K562 (cell line): ENCODE data around the gene NLGN2. TPM values are rescaled to one million over a fixed set of nuclear protein-coding genes. Genes with fewer than 3 reads are reported as not detected.

Source experiments
- ATAC-seq: fragments of 200-7000 bp; cut with Tn5 transposase; 3 replicates; pipeline ENCODE4 v1.9.1; 2020; ENCODE audit warnings: moderate library complexity
- BruUV-seq: library from RNA; stranded (reverse); fragments of 400-500 nt; replicated peaks from 2 replicates; lab custom pipeline; 2021; lab: Mats Ljungman, UMichigan
- CTCF ChIA-PET: fragments of 300-600 bp; formaldehyde crosslinking; extraction: SDS; loops from one replicate; lab custom pipeline; 2021; ENCODE audit warnings: low intra/inter-chr PET ratio; lab: Yijun Ruan, JAX
- POLR2A ChIA-PET: fragments of 300-600, 350-650 bp; sonication (Branson Sonifier 250); formaldehyde crosslinking; extraction: SDS; loops from one replicate; lab custom pipeline; 2021; ENCODE audit warnings: antibody characterized with exemption, inconsistent platforms; lab: Yijun Ruan, JAX
- DNase-seq, 4 experiments: peaks; one replicate each; pipeline versions ENCODE4 v3.0.0 to v3.0.0-alpha.2; 2011 to 2018; ENCODE audit warnings: low spot score in 3 of 4, mixed read lengths in 3 of 4; ENCODE audit errors: extremely low read depth in 1 of 4
- FAIRE-seq: peaks from 2 replicates; lab custom pipeline; 2011; peaks lifted over from hg19 to GRCh38; lab: Jason Lieb, UNC
- H2AFZ ChIP-seq: 2 replicates; pipeline ENCODE4 v1.6.0; 2011; ENCODE audit warnings: low read depth, low read length, control low read depth, inconsistent platforms
- H3K27ac ChIP-seq: fragments of 200-600 bp; 3 replicates; pipeline ENCODE4 v1.8.0; 2011; ENCODE audit warnings: low read depth, mild to moderate bottlenecking, control low read depth, inconsistent platforms, low read length, moderate library complexity, mixed read lengths; ENCODE audit errors: extremely low read depth
- H3K27me3 ChIP-seq, 2 experiments: fragments of 300-600 bp in 1 of 2; 2 replicates in 1 of 2; 3 replicates in 1 of 2; pipeline versions ENCODE4 v1.6.0 to v1.8.0; 2011; ENCODE audit warnings: inconsistent platforms in 2 of 2, low read length in 2 of 2, mild to moderate bottlenecking in 1 of 2, mixed read lengths in 1 of 2, moderate library complexity in 1 of 2; ENCODE audit not compliant: control insufficient read depth in 2 of 2, insufficient read depth in 2 of 2
- H3K36me3 ChIP-seq: fragments of 300-600 bp; 3 replicates; pipeline ENCODE4 v1.8.0; 2011; ENCODE audit warnings: mild to moderate bottlenecking, low read length, inconsistent platforms; ENCODE audit not compliant: control insufficient read depth, insufficient read depth
- H3K4me1 ChIP-seq, 2 experiments: fragments of 200-600 bp in 1 of 2; replicated peaks in 1 of 2; 2 replicates in 1 of 2; 3 replicates in 1 of 2; pipeline versions ENCODE4 v1.5.1 to v1.8.0; 2011; ENCODE audit warnings: inconsistent platforms in 2 of 2, low read length in 2 of 2, mild to moderate bottlenecking in 1 of 2, mixed read lengths in 1 of 2, moderate library complexity in 1 of 2; ENCODE audit not compliant: control insufficient read depth in 2 of 2, insufficient read depth in 2 of 2
- H3K4me2 ChIP-seq: 2 replicates; pipeline ENCODE4 v1.6.1; 2011; ENCODE audit warnings: low read length, control low read depth, inconsistent platforms, mixed read lengths; ENCODE audit not compliant: insufficient read depth
- H3K4me3 ChIP-seq: fragments of 200-600 bp; sonication (generic), shearing (Covaris generic); 2 replicates; pipeline ENCODE4 v1.5.1; 2016; ENCODE audit warnings: control low read depth, inconsistent platforms
- H3K79me2 ChIP-seq: fragments of 200-600 bp; 3 replicates; pipeline ENCODE4 v1.8.0; 2011; ENCODE audit warnings: low read length, inconsistent platforms; ENCODE audit not compliant: control insufficient read depth, insufficient read depth
- H3K9ac ChIP-seq, 2 experiments: 2 replicates each; pipeline versions ENCODE4 v1.6.0 to v1.6.1; 2011; ENCODE audit warnings: low read depth in 2 of 2, low read length in 2 of 2, control low read depth in 1 of 2, inconsistent platforms in 1 of 2, mild to moderate bottlenecking in 1 of 2, mixed read lengths in 1 of 2; ENCODE audit not compliant: insufficient read depth in 1 of 2
- H3K9me1 ChIP-seq: one replicate; pipeline ENCODE4 v1.6.0; 2011; ENCODE audit warnings: inconsistent platforms, mild to moderate bottlenecking, low read length, moderate library complexity; ENCODE audit not compliant: control insufficient read depth, insufficient read depth
- H3K9me3 ChIP-seq: replicated peaks from 2 replicates; pipeline ENCODE4 v1.5.1; 2011; ENCODE audit warnings: low read depth, low read length, inconsistent platforms; ENCODE audit not compliant: control insufficient read depth, insufficient read depth
- H4K20me1 ChIP-seq: replicated peaks from 2 replicates; pipeline ENCODE4 v1.6.1; 2011; ENCODE audit warnings: low read length, inconsistent platforms, mixed read lengths; ENCODE audit not compliant: control insufficient read depth, insufficient read depth
- MYNN ChIP-seq, 2 experiments: sonication (generic); formaldehyde crosslinking in 1 of 2; IDR thresholded peaks; 2 replicates each; pipeline versions ENCODE4 v1.5.0 to v1.6.1; 2016 to 2020; ENCODE audit warnings: antibody characterized with exemption in 1 of 2, missing genetic modification reagents in 1 of 2
- RFX1 ChIP-seq: fragments of 450-650 bp; IDR thresholded peaks from 2 replicates; pipeline ENCODE4 v1.6.1; 2016; ENCODE audit warnings: mild to moderate bottlenecking, moderate library complexity
- ZNF583 ChIP-seq: fragments of 250-450 bp; sonication (Bioruptor Pico); IDR thresholded peaks from 2 replicates; pipeline ENCODE4 v1.4.0; 2020
- ZNF695 ChIP-seq: fragments of 450-650 bp; formaldehyde crosslinking; IDR thresholded peaks from 2 replicates; pipeline ENCODE4 v1.4.0; 2020; ENCODE audit warnings: mild to moderate bottlenecking, moderate library complexity
- WGBS: fragments of 100-300 bp; shearing (Covaris generic); methylation state at CpG from one replicate; pipeline ENCODE4 v1.1.6; 2016; ENCODE audit warnings: low coverage, mixed read lengths; ENCODE audit not compliant: insufficient coverage; ENCODE audit errors: missing lambda C conversion rate; 5-methylcytosine and 5-hydroxymethylcytosine counted together
- in situ Hi-C: fragments of 300-500 bp; cut with MboI; formaldehyde crosslinking; loops from 4 replicates; pipeline ENCODE4 v1.15.0; 2018; ENCODE audit warnings: inconsistent platforms, mixed read lengths
- intact Hi-C: fragments of 100-400 bp; cut with micrococcal nuclease; formaldehyde crosslinking; loops from 2 replicates; pipeline ENCODE4 v1.14.2; 2022
- polyA plus RNA-seq, 8 experiments: library from polyadenylated mRNA; depleted of rRNA in 4 of 8; stranded (reverse) in 5 of 8; unstranded in 3 of 8; fragments of >200 nt; fragmentation: Nextera tagmentation in 2 of 8; fragmentation: Illumina TruSeq in 1 of 8; extraction: Ambion mirVana in 2 of 8; extraction: Trizol in 1 of 8; gene quantifications; 2 replicates each; pipeline versions ENCODE4 v1.2.1 to v1.2.3, GENCODE V29; 2011 to 2014; ENCODE audit warnings: inconsistent platforms in 1 of 8, missing spikeins in 1 of 8
- total RNA-seq, 7 experiments: library from RNA; depleted of rRNA in 6 of 7; stranded (reverse); fragments of >200 nt in 6 of 7; fragmentation: Illumina TruSeq in 2 of 7; extraction: Trizol in 2 of 7; gene quantifications; 2 replicates each; pipeline versions ENCODE4 v1.2.1 to v1.2.3, GENCODE V29; 2011 to 2021; ENCODE audit warnings: low replicate concordance in 1 of 7
- TF ChIP-seq, protein P1 (sequence below), 2 experiments: IDR thresholded peaks in 1 of 2; conservative IDR thresholded peaks in 1 of 2; 2 replicates each; pipeline ENCODE4 v1.6.1; 2016; ENCODE audit warnings: low read depth in 2 of 2, mild to moderate bottlenecking in 1 of 2, missing compliant biosample characterization in 1 of 2, missing genetic modification characterization in 1 of 2, moderate library complexity in 1 of 2

The NLGN2 gene
- total and polyA plus RNA-seq, 9 of the 15 experiments (the other 6 are each of a cell fraction or from before 2014, with no cell fraction given), result 0.11 to 7.8 (median 0.77) TPM

DNA sequence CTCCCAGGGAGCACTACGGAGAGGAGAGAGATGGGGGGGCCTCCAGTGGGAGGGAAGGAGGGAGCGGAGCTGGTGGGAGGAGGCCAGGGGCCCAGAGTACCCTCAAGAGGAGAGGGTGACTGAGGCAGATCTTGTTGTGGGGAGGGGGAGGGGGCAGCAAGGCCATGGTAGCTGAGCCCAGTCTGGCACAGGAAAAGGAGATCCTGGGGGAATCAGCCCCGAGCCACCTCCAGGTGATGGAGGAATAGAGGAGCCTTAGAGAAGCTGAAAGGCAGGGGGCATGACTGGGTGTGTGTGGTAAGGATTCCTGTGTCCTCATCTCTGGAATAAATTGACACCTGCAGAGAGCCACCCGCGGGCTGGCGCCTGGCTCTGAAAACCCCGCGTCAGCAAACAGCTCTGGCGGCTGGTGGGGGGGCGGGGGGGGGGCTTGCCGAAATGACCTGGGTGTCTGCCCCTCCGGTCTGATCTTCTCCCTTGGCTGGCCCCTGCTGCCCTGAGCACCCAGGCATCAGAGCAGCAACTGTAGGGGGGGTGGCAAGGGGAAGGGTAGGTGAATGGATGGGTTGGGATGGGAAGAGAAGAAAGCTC is 1.3 kb upstream of the NLGN2 start (continued):
- TF ChIP-seq, protein P1, sequence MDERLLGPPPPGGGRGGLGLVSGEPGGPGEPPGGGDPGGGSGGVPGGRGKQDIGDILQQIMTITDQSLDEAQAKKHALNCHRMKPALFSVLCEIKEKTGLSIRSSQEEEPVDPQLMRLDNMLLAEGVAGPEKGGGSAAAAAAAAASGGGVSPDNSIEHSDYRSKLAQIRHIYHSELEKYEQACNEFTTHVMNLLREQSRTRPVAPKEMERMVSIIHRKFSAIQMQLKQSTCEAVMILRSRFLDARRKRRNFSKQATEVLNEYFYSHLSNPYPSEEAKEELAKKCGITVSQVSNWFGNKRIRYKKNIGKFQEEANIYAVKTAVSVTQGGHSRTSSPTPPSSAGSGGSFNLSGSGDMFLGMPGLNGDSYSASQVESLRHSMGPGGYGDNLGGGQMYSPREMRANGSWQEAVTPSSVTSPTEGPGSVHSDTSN (CRISPR knock-in tag; IDR thresholded peaks at IDR 0.05; ENCODE audit: low read depth), result no peak
- TF ChIP-seq, protein P1 (tag; conservative IDR thresholded peaks at IDR 0.05; ENCODE audit: low read depth), result no peak

DNA sequence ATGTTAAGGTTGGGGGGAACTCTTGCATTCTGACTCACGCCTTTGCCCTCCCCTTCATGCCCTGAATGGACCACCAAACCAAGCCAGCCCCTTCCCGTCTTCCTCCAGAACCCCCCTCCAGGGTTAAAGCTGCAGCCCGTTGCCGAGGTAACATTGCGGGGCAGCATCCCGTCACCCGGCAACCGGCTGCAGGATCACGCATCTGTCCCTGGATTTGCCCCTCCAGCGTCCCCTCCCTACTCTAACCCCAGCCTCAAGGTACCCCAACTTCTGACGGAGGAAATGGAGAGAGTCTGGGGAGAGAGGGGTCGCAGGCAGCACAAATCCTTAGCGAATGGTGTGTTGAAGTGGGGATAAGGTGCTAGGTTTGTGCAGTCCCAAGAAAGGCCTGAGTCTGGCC is 563 bp upstream of the NLGN2 start:
- no TSS peak for BruUV-seq
- H3K9me1 ChIP-seq, result no peaks in the 10 kb centered on the region
- H3K4me3 ChIP-seq, result no peak overlapping the region
- no peak for ATAC-seq
- 0 out of 3 replicates have a peak, but pooled peaks cover 3% of the 10 kb centered on the region for H3K36me3 ChIP-seq
- H3K4me2 ChIP-seq, result no peak overlapping the region
- TF ChIP-seq ZNF583 (CRISPR knock-in tag) (no peak), MYNN (IDR thresholded peaks at IDR 0.05) (peak; percentile 86), MYNN (CRISPR knock-in tag; IDR thresholded peaks at IDR 0.05) (no peak), RFX1 (peak; percentile 86), ZNF695 (CRISPR knock-in tag) (no peak)
- 64% methylated on average over 13 of the region's 13 CpGs for WGBS
- peaks cover 11 to 30% of the 10 kb centered on the region in 2 experiments; a peak in 3 of 5 replicates for H3K4me1 ChIP-seq
- POLR2A ChIA-PET, result interaction anchor here (0.5 to 1.3 kb wide), 5 partner anchors 79 to 1665 kb away, joined by 3 to 4 read pairs (median 3); partner anchors contain the start of gene SENP3
- FAIRE-seq, result no peak
- intact Hi-C loops, result no loop called here
- no peak overlapping the region for H3K9ac ChIP-seq
- no peaks in the 10 kb centered on the region for H4K20me1 ChIP-seq
- in situ Hi-C loops, result no loop called here
- CTCF ChIA-PET, result no interaction called here
- H3K27ac ChIP-seq, result no peak overlapping the region
- H3K27me3 ChIP-seq, result no peaks in the 10 kb centered on the region
- H3K79me2 ChIP-seq, result peaks cover 8% of the 10 kb centered on the region; the same call in 2 of the 3 replicates
- no peak overlapping the region for H2AFZ ChIP-seq
- no peak for DNase-seq
- H3K9me3 ChIP-seq, result no peaks in the 10 kb centered on the region
